Thoracic aorta endothelial cell (primary cell): ENCODE measurements around the gene FBLN7. TPM values are rescaled to one million over a fixed set of nuclear protein-coding genes. Genes with fewer than 3 reads are reported as not detected.

Source experiments
- total RNA-seq: library from RNA; depleted of rRNA; stranded (reverse); fragments of >200 nt; gene quantifications from 2 replicates; pipeline ENCODE4 v1.2.3, GENCODE V29; 2012

Gene FBLN7, protein sequence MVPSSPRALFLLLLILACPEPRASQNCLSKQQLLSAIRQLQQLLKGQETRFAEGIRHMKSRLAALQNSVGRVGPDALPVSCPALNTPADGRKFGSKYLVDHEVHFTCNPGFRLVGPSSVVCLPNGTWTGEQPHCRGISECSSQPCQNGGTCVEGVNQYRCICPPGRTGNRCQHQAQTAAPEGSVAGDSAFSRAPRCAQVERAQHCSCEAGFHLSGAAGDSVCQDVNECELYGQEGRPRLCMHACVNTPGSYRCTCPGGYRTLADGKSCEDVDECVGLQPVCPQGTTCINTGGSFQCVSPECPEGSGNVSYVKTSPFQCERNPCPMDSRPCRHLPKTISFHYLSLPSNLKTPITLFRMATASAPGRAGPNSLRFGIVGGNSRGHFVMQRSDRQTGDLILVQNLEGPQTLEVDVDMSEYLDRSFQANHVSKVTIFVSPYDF
- total RNA-seq = 2.9 and 5.2 TPM in 2 replicates

GRCh38 chr2:112138159-112139032, at the start of gene FBLN7:
Gene FBLN7, plus strand, starts transcription at chr2:112138385. Its CDS starts 271 bp downstream, at chr2:112138656.

Other genes with a start within 250 kb of the FBLN7 start
- 33.3 and 34.6 TPM in 2 replicates for gene MERTK, start 239.8 kb upstream of the FBLN7 start, total RNA-seq
- 72.9 and 88.7 TPM in 2 replicates for gene TMEM87B, start 83.1 kb upstream of the FBLN7 start, total RNA-seq
- 28.6 and 35.4 TPM in 2 replicates for gene ZC3H8, start 116.7 kb downstream of the FBLN7 start, total RNA-seq
- gene ZC3H6, start 137.2 kb downstream of the FBLN7 start, total RNA-seq = 3.7 and 4.5 TPM in 2 replicates